Activated T-cell treated with anti-CD3 and anti-CD28 coated beads, Interleukin-2, amount 50 U/mL, for 72 hours (primary cell): ENCODE data around the gene PKD1. TPM values are rescaled to one million over a fixed set of nuclear protein-coding genes. Genes with fewer than 3 reads are reported as not detected.

Experiments
- ATAC-seq, 2 donors: fragments of 150-1000 bp; cut with Tn5 transposase; replicated peaks in 1 of 2; 2 replicates each; pipeline ENCODE4 v1.10.0; 2021; ENCODE audit warnings: moderate library complexity in 2 of 2, mild to moderate bottlenecking in 1 of 2
- DNase-seq, 2 donors: peaks; one replicate each; pipeline ENCODE4 v3.0.0; 2021 to 2022; ENCODE audit warnings: mixed read lengths in 1 of 2
- H3K27ac Mint-ChIP-seq: one replicate; pipeline ENCODE4 v1.8.0; 2022; ENCODE audit warnings: mild to moderate bottlenecking, moderate library complexity, mixed read lengths
- H3K27me3 Mint-ChIP-seq: one replicate; pipeline ENCODE4 v1.8.0; 2022; ENCODE audit warnings: low read depth, mixed read lengths
- H3K36me3 Mint-ChIP-seq, 2 donors: one replicate each; pipeline ENCODE4 v1.8.0; 2022; ENCODE audit warnings: mixed read lengths in 2 of 2, mild to moderate bottlenecking in 1 of 2; ENCODE audit not compliant: insufficient read depth in 2 of 2
- H3K4me1 Mint-ChIP-seq: one replicate; pipeline ENCODE4 v1.8.0; 2022; ENCODE audit warnings: low read depth, mixed read lengths
- H3K4me3 Mint-ChIP-seq, 2 donors: one replicate each; pipeline ENCODE4 v1.8.0; 2022; ENCODE audit warnings: mild to moderate bottlenecking in 2 of 2, mixed read lengths in 2 of 2, moderate library complexity in 2 of 2
- H3K9me3 Mint-ChIP-seq, 2 donors: one replicate each; pipeline ENCODE4 v1.8.0; 2022; ENCODE audit warnings: mixed read lengths in 2 of 2
- total RNA-seq, 2 donors: library from RNA; stranded (reverse); gene quantifications; one replicate each; pipeline ENCODE4 v1.2.3, GENCODE V29; 2022

Gene PKD1
- total RNA-seq, 2 donors from 2014 or later = 90.2 to 95.7 TPM

DNA sequence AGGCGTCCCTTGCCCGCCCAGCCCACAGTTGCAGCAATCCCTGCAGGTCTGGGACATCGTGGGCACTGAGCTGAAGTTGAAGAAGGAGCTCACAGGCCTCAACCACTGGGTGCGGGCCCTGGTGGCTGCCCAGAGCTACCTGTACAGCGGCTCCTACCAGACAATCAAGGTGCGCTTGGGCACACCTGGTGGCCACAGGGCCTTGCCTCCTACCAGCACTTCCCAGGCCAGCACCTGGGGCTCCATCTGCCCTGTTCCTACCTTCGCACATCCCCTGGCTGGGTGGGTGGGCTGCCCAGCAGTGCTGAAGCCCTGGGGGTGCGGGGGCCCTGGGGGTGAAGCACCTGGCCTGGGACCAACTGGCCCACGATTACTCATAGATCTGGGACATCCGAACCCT, 39.8 kb upstream of the PKD1 start:
- H3K4me3 Mint-ChIP-seq = no peak overlapping the region
- ATAC-seq (no peak), DNase-seq (no peak)
- H3K27me3 Mint-ChIP-seq = no peaks in the 10 kb centered on the region
- no peaks in the 10 kb centered on the region for H3K4me1 Mint-ChIP-seq
- H3K9me3 Mint-ChIP-seq = no peaks in the 10 kb centered on the region
- H3K27ac Mint-ChIP-seq = no peak overlapping the region
- H3K36me3 Mint-ChIP-seq = peaks cover 0 to 4% of the 10 kb centered on the region in 2 donors

DNA sequence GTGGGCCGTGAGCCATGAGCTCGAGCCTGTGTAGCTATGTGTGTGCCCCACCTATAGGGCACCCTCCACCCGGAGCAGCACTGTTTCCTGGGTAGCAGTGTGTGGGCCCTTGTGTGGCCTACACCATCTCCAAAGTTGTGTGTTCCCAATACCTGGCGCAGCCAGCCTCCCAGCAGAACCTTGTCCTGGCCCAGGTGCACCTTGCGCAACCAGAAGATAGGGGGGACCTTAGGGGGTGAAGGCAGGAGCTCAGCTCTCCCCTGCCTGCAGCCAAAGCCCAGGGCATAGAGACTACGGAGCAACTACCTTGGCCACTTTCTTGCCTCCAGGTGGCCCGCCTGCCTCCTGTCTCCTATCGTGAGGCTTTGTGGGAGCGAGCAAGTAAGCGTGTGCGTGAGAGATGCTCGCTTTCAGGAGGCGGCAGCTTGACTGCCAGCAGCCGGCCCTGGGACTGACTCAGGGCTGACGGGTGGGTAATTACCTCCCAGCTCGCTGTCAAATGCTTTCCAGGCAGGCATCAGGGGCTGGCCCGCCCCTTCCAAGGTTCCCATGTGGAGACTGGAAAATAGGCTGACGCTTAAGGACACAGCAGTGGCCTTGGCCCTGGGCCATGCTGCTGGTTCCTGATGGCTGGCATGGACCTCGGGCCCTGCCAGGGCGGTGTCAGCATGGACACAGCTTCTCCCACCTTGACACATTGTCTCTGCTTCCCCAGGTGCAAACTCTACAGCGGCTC, 38.9 kb upstream of the PKD1 start:
- no peak overlapping the region for H3K4me3 Mint-ChIP-seq
- no peak for ATAC-seq

DNA sequence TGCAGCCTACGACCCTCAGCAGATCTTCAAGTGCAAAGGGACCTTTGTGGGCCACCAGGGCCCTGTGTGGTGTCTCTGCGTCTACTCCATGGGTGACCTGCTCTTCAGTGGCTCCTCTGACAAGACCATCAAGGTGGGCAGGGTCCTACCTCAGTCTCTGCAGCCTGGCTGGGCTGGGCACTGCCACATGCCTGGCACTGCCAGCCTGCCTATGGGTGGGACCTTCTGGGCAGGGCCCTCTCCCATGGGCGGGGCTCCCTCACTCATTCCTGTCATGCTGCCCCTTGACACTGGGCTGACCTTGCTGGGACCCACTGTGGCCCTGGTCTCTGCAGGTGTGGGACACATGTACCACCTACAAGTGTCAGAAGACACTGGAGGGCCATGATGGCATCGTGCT, 38.2 kb upstream of the PKD1 start:
- DNase-seq (no peak), ATAC-seq (no peak)
- no peak overlapping the region for H3K27ac Mint-ChIP-seq
- H3K36me3 Mint-ChIP-seq = peaks cover 0 to 4% of the 10 kb centered on the region in 2 donors
- no peaks in the 10 kb centered on the region for H3K9me3 Mint-ChIP-seq
- no peaks in the 10 kb centered on the region for H3K27me3 Mint-ChIP-seq
- H3K4me3 Mint-ChIP-seq = no peak overlapping the region
- no peaks in the 10 kb centered on the region for H3K4me1 Mint-ChIP-seq

More for the DNA sequence above, 38.9 kb upstream of the PKD1 start:
- Mint-ChIP-seq H3K27me3 (no peaks in the 10 kb centered on the region), H3K9me3 (no peaks in the 10 kb centered on the region), H3K4me1 (no peaks in the 10 kb centered on the region), H3K36me3 (peaks cover 0 to 4% of the 10 kb centered on the region in 2 donors), H3K27ac (no peak overlapping the region)
- DNase-seq = no peak

DNA sequence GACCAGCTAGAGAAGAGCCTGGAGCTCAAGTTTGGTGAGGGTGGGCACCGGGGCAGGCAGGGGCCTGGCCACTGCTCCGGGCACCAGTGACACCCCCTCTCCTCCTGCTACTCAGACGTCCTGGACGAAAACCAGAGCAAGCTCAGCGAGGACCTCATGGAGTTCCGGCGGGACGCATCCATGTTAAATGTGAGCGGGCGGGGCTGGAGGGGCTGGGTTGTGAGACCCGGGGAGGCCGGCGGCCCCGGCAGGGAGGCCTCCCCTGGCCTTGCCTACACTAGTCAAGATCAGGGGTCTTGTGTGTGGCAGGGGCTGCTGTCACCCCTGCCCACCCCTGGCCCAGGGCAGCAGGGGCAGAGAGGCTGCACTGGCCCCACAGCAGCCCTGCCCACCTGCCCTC, 37.7 kb upstream of the PKD1 start:
- Mint-ChIP-seq H3K27ac (no peak overlapping the region), H3K4me3 (no peak overlapping the region), H3K4me1 (no peaks in the 10 kb centered on the region), H3K27me3 (no peaks in the 10 kb centered on the region), H3K9me3 (no peaks in the 10 kb centered on the region), H3K36me3 (peaks cover 0 to 4% of the 10 kb centered on the region in 2 donors)
- ATAC-seq (no peak), DNase-seq (no peak)

DNA sequence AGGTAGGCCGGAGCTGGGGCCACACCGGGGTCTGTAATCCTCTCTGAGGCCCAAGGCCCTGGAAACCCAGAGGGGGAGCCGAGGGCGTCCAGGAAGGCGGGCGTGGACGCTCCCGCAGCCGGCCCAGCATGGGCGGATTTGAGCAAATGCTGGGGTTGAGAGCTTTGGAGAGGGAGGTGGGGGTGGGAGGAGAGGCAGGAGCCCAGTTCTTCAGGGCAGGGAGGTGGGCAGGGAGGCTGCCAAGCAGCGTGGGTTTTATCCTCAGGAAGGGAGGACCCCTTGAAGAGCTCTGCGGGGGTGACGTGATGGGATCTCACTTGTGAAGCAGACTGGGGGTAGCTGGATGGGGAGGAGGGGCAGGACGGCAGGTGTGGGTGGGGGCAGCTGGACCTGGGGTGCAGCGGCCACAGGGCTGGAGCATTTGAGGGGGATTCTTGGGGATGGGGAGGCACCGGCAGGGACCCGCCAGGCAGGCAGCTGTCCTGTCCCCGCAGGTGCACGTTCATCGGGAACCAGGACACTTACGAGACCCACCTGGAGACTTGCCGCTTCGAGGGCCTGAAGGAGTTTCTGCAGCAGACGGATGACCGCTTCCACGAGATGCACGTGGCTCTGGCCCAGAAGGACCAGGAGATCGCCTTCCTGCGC, 37.1 kb upstream of the PKD1 start:
- Mint-ChIP-seq H3K4me3 (no peak overlapping the region), H3K9me3 (no peaks in the 10 kb centered on the region), H3K4me1 (no peaks in the 10 kb centered on the region), H3K27me3 (no peaks in the 10 kb centered on the region), H3K36me3 (peaks cover 0 to 4% of the 10 kb centered on the region in 2 donors), H3K27ac (no peak overlapping the region)
- DNase-seq (no peak), ATAC-seq (no peak)

DNA sequence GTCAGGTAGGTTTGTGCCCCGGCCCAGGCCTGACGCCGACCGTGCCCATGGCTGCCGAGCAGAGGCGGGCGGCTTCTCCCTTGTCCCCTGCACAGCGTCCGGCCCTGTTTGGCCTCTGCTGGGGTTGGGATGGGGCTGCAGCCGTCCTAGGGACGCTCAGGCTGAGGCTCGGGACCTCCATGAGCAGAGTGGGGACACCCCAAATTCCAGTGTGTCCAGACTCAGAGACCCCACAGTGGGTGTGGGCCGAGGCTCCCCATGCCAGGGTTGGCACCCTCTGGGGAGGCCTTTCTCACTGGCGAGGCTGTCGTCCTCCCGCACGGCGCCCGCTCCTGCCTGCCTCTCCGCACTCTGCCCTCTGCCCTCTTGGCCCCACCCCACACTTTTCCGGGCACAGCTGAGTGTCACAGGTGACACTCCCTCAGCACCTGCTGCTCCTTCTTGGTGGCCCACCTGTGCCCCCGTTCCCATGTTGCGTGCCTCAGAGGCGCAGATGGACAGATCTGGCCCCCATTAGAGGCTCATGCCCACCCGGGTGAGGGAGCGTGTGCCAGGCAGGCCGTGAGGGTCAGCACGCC, 36.0 kb upstream of the PKD1 start:
- Mint-ChIP-seq H3K4me1 (no peaks in the 10 kb centered on the region), H3K4me3 (no peak overlapping the region), H3K27me3 (no peaks in the 10 kb centered on the region), H3K36me3 (peaks cover 0 to 4% of the 10 kb centered on the region in 2 donors), H3K9me3 (no peaks in the 10 kb centered on the region), H3K27ac (no peak overlapping the region)
- DNase-seq (no peak), ATAC-seq (no peak)

DNA sequence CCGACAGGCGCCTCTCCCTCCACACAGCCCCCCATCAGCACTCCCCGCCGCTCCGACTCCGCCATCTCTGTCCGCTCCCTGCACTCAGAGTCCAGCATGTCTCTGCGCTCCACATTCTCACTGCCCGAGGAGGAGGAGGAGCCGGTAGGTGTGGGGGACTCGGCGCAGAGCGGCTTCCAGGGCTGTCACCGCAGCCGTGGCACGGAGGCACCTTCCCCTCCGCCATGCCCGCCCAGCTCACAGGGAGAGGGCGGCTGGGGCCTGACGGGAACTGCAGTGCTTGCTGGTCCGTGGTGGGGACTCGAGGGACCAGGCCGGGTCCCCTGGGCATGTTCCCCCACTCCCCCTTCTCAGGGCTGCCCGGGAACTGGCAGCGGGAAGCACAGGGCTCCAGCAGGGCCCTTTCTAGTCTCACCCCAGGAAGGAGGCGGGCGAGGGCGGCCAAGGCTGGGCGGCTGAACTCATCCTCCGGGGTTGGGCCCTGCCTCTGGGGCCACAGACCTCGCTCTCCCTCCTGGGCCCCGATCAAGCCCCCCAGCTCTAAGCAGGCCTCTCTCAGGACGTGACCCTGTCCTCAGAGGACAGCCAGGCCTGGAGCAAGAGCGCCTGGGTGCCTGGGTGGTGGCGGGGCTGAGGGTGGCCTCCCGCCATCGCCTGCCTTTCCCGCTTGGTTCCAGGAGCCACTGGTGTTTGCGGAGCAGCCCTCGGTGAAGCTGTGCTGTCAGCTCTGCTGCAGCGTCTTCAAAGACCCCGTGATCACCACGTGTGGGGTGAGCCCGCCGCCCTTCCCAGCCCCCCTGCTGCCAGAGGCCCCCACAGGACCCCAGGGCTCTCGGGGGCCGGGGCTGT, 35.1 kb upstream of the PKD1 start:
- H3K4me1 Mint-ChIP-seq = no peaks in the 10 kb centered on the region
- H3K4me3 Mint-ChIP-seq = no peak overlapping the region
- no peaks in the 10 kb centered on the region for H3K9me3 Mint-ChIP-seq
- H3K27ac Mint-ChIP-seq = no peak overlapping the region
- H3K27me3 Mint-ChIP-seq = no peaks in the 10 kb centered on the region
- DNase-seq = no peak
- H3K36me3 Mint-ChIP-seq = peaks cover 0 to 4% of the 10 kb centered on the region in 2 donors
- no peak for ATAC-seq

DNA sequence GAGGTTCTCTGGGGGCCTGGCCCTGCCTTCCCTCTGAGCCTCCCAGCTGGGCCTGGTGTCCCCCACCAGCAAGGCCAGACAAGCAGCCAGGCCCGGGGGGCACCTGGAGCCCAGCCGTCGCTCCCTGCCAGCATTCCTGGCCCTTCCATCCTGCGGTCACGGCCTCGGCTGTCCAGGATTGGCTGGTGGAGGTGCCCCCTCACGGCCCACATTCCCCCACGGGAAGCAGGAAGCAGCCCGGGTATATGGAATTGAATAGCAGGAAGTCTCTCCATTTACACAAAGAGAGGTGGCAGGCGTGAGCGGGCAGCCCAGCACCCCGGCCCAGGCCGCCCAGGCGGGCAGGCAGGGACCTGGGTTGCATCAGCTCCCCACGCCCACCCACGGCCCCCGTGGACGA, 34.4 kb upstream of the PKD1 start:
- no peak for DNase-seq
- Mint-ChIP-seq H3K27me3 (no peaks in the 10 kb centered on the region), H3K36me3 (peaks cover 0 to 3% of the 10 kb centered on the region in 2 donors), H3K9me3 (no peaks in the 10 kb centered on the region), H3K4me3 (no peak overlapping the region), H3K4me1 (no peaks in the 10 kb centered on the region), H3K27ac (no peak overlapping the region)
- ATAC-seq = no peak

DNA sequence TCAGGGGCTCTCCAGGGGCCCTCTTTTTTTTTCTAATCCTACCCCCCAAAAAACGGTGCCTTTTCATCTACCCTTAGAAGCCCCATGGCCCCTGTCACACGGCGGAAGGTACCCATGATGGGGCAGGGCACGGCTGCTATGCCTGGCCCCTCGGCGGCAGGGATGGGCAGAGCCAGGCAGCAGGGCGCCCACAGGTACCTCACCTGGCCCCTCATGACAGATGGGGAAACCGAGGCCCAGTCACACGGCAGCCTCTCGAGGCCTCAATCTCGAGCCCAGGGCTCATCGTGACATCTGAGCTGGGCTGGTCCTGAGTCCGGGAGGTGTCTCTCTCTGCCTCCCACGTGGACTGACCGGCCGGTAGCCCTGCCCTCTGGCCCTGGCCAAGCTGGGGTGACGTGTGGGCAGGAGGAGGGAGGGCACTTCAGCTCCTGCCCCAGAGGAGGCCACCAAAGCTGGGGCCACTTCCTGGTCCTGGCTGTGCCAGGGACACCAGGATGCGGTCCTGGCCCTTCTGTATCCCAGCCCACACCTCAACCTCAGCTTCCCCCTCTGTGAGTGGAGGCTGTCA, 31.5 kb upstream of the PKD1 start:
- DNase-seq (no peak), ATAC-seq (no peak)
- Mint-ChIP-seq H3K4me3 (no peak overlapping the region), H3K36me3 (peaks cover 0 to 2% of the 10 kb centered on the region in 2 donors), H3K4me1 (no peaks in the 10 kb centered on the region), H3K27ac (no peak overlapping the region), H3K27me3 (no peaks in the 10 kb centered on the region), H3K9me3 (no peaks in the 10 kb centered on the region)

DNA sequence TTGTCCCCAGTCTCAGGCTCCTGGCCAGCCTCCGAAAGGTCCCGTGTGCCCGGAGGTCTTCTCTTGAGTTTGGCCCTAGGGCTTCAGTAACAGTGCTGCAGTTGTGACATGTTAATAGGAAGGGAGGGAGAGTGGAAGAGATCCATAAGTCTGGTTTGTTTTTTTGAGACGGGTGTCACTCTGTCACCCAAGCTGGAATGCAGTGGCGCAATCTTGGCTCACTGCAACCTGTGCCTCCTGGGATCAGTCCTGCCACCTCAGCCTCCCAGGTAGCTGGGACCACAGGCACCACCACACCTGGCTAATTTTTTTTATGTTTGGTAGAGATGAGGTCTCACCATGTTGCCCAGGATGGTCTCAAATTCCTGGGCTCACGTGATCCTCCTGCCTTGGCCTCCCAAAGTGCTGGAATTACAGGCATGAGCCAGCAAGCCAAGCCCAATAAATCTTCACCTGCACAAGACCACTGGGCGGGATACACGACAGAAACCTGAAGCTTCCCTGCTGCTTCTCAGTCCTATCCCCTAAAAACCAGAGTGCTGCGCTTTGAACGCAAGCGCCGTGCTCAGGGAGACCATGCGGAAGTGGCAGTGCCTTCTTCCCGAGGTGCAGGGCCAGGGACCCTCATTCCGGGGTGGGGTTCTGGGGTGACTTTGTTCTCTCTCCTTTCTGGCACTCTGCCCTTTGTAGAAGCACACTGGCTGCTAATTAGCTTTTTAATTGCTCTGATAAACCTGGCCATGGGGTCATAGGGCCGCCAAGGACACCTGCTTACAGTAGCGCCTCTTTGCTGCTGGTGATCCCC, 30.8 kb upstream of the PKD1 start:
- Mint-ChIP-seq H3K36me3 (peaks cover 0 to 2% of the 10 kb centered on the region in 2 donors), H3K27ac (no peak overlapping the region), H3K4me3 (no peak overlapping the region), H3K27me3 (no peaks in the 10 kb centered on the region), H3K4me1 (no peaks in the 10 kb centered on the region), H3K9me3 (no peaks in the 10 kb centered on the region)
- no peak for ATAC-seq
- no peak for DNase-seq

DNA sequence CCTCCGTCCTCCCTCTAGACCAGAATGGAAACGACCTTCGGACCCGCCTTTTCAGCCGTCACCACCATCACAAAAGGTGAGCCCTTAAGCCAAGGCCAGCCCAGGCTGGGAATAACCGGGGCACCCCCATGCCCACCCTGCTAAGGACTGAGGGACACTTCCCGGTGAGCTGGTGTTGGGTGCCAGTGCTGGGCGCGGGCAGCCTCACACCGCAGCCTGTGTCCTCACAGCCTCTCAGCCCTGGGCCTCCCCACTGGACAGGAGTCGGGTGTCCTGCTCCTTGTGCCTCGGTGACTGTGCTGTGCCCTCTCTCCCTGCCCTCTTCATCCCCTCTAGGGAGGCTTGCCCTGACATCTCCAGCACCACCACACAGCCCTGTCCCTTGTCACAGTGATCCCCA, 30.2 kb upstream of the PKD1 start:
- ATAC-seq = no peak
- H3K4me1 Mint-ChIP-seq = no peaks in the 10 kb centered on the region
- H3K9me3 Mint-ChIP-seq = no peaks in the 10 kb centered on the region
- H3K36me3 Mint-ChIP-seq = peaks cover 0 to 2% of the 10 kb centered on the region in 2 donors
- H3K4me3 Mint-ChIP-seq = no peak overlapping the region
- DNase-seq = no peak
- H3K27me3 Mint-ChIP-seq = no peaks in the 10 kb centered on the region
- no peak overlapping the region for H3K27ac Mint-ChIP-seq

DNA sequence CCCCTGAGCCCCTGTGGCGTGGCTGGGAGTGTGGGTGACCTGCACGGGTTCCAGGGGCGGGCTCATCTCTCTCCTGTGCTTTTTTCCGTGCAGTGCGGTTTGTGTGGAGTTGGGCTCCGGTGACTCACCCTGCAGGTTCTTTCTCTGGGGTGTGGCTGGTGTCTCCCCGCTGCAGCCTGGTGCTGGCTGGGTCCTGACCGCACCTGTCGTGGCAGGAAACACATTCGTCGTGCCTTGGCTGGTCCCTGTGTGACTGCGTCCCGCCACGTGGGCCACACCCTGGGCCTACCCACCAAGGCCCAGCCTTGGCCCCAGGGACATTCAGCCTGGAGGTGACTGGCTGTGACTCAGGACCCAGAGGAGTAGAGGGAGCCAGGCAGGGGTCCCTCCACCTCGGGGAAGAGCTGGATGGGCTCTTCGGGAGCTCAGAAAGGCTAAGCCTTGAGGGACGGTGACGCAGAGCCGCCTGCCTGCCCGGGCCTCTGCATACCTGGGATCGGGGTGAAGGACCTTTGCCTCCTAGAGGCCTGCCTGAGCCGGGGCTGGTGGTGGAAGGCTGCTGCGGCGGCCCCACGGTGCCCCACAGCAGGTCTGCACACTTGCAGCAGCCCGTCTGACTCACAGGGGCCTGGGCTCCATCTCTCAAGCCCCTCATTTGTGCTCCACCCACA, 27.6 kb upstream of the PKD1 start:
- Mint-ChIP-seq H3K4me3 (no peak overlapping the region), H3K27ac (no peak overlapping the region), H3K36me3 (peaks cover 0 to 2% of the 10 kb centered on the region in 2 donors), H3K4me1 (no peaks in the 10 kb centered on the region), H3K9me3 (no peaks in the 10 kb centered on the region), H3K27me3 (no peaks in the 10 kb centered on the region)
- ATAC-seq (peak in 1 of 2 donors; percentile 38), DNase-seq (no peak)
